ENCODE data around the gene ASPSCR1. TPM values are rescaled to one million over a fixed set of nuclear protein-coding genes. Genes with fewer than 3 reads are reported as not detected.

Gene ASPSCR1
- total and polyA plus RNA-seq, 2 of the 13 experiments (the other 11 are each of a cell fraction or from before 2014, with no cell fraction given), result 274 to 314 TPM

GRCh38 chr17:81967533-81968395 lies 9.7 kb upstream of the ASPSCR1 start (continued):
- TF ChIP-seq ZBTB40 (IDR thresholded peaks at IDR 0.05) (no peak), ZBTB40 (CRISPR knock-in tag; IDR thresholded peaks at IDR 0.05) (peak; percentile 93), ELF1 (CRISPR knock-in tag; IDR thresholded peaks at IDR 0.05) (peak; percentile 55; the same call in 1 of the 2 replicates), ELK4 (CRISPR knock-in tag; IDR thresholded peaks at IDR 0.05; ENCODE audit: borderline replicate concordance) (no peak), SRY (CRISPR knock-in tag; IDR thresholded peaks at IDR 0.05) (no peak), SPEN (CRISPR knock-in tag; IDR thresholded peaks at IDR 0.05; ENCODE audit: low read depth) (peak; percentile 94), ADNP (CRISPR knock-in tag; IDR thresholded peaks at IDR 0.05) (peak; percentile 92), ZFP62 (CRISPR knock-in tag; IDR thresholded peaks at IDR 0.05) (no peak; the same call in 1 of the 2 replicates), ZNF124 (CRISPR knock-in tag; IDR thresholded peaks at IDR 0.05) (peak; percentile 68; the same call in 1 of the 2 replicates), JUNB (CRISPR knock-in tag; IDR thresholded peaks at IDR 0.05; ENCODE audit: borderline replicate concordance) (no peak), GABPB1 (CRISPR knock-in tag; IDR thresholded peaks at IDR 0.05) (peak; percentile 88), ZNF605 (CRISPR knock-in tag; IDR thresholded peaks at IDR 0.05) (peak; percentile 94), ZNF12 (CRISPR knock-in tag; IDR thresholded peaks at IDR 0.05) (peak; percentile 64; the same call in 1 of the 2 replicates), TIGD3 (CRISPR knock-in tag; IDR thresholded peaks at IDR 0.05; ENCODE audit: borderline replicate concordance) (no peak; the same call in 1 of the 2 replicates), GABPA (IDR thresholded peaks at IDR 0.05; ENCODE audit: low read depth, low read length) (no peak), GABPA (CRISPR knock-in tag; IDR thresholded peaks at IDR 0.05; ENCODE audit: low read depth) (no peak), NCOA5 (CRISPR knock-in tag; IDR thresholded peaks at IDR 0.05) (0 out of 2 replicates have a peak, but pooled peaks have one; percentile 10), ZNF570 (CRISPR knock-in tag; IDR thresholded peaks at IDR 0.05; ENCODE audit: borderline replicate concordance) (0 out of 2 replicates have a peak, but pooled peaks have one; percentile 69)
